ENCODE results near the gene METAP1D. TPM values are rescaled to one million over a fixed set of nuclear protein-coding genes. Genes with fewer than 3 reads are reported as not detected.

The METAP1D gene
- total RNA-seq, 1 experiment from 2014 or later, result 15.8 TPM

- RAD21 ChIA-PET (ENCODE audit: low non-redundant PET in 1 of 2, low total read pairs in 2 of 2, uncharacterized antibody in 2 of 2, unreplicated experiment in 2 of 2), result no interaction called here
- Histone ChIP-seq H3K79me2 (ENCODE audit: insufficient read depth, low read length) (no peaks in the 10 kb centered on the region), H4K20me1 (ENCODE audit: insufficient read depth) (no peaks in the 10 kb centered on the region), H3K9ac (ENCODE audit: low read length) (no peak overlapping the region), H3K36me3 (ENCODE audit: control insufficient read depth in 1 of 2, insufficient read depth in 2 of 2, low read length in 2 of 2) (no peaks in the 10 kb centered on the region), H3K4me3 (replicated peaks in 1 of 2; ENCODE audit: low read depth in 1 of 2, low read length in 2 of 2) (no peak overlapping the region), H3K27me3 (ENCODE audit: insufficient read depth, low read length) (no peaks in the 10 kb centered on the region), H3K9me2 (ENCODE audit: insufficient read depth) (no peaks in the 10 kb centered on the region), H3K4me2 (ENCODE audit: low read length) (no peak overlapping the region), H3K27ac (ENCODE audit: low read depth, low read length) (no peak overlapping the region), H3K4me1 (ENCODE audit: control insufficient read depth in 1 of 2, insufficient read depth in 2 of 2, low read length in 2 of 2) (peaks cover 0 to 17% of the 10 kb centered on the region in 2 experiments; a peak in 1 of 4 replicates), H3K9me3 (ENCODE audit: control insufficient read depth in 1 of 2, insufficient read depth in 1 of 2, low read depth in 1 of 2, low read length in 2 of 2) (no peaks in the 10 kb centered on the region), H2AFZ (ENCODE audit: low read depth, low read length, poor library complexity, severe bottlenecking) (no peak overlapping the region)
- POLR2A ChIA-PET, result no interaction called here
- CTCF ChIA-PET, result no interaction called here
- ATAC-seq, result no peak
- no peak for DNase-seq (ENCODE audit: low read depth, low spot score)
- BruUV-seq (replicated peaks), result no TSS peak
- intact Hi-C loops (cut with micrococcal nuclease), result no loop called here
- TF ChIP-seq POLR2A (IDR thresholded peaks at IDR 0.05; ENCODE audit: borderline replicate concordance, extremely low read depth, insufficient read depth, insufficient read length) (no peak), ZFX (IDR thresholded peaks at IDR 0.05) (no peak), EZH2phosphoT487 (IDR thresholded peaks at IDR 0.05; ENCODE audit: borderline replicate concordance) (no peak), SIN3A (IDR thresholded peaks at IDR 0.05; ENCODE audit: low read depth) (no peak), REST (IDR thresholded peaks at IDR 0.05; ENCODE audit: low read depth) (no peak), ZBTB33 (IDR thresholded peaks at IDR 0.05; ENCODE audit: extremely low read depth, insufficient replicate concordance, low read length) (no peak), CBX3 (IDR thresholded peaks at IDR 0.05; ENCODE audit: low read depth) (no peak), ZNF274 (IDR thresholded peaks at IDR 0.05; ENCODE audit: low read depth, low read length) (no peak), FOSL1 (IDR thresholded peaks at IDR 0.05; ENCODE audit: low read depth) (no peak), EGR1 (IDR thresholded peaks at IDR 0.05; ENCODE audit: low read depth) (no peak), ATF3 (IDR thresholded peaks at IDR 0.05) (no peak), YY1 (IDR thresholded peaks at IDR 0.05; ENCODE audit: extremely low read depth, insufficient replicate concordance, low read depth, low read length) (no peak), CTCF (IDR thresholded peaks at IDR 0.05 in 2 of 3, conservative IDR thresholded peaks at IDR 0.05 in 1 of 3; ENCODE audit: borderline replicate concordance in 1 of 3, insufficient read depth in 1 of 3, low read depth in 2 of 3, low read length in 2 of 3) (no peak), SP1 (IDR thresholded peaks at IDR 0.05; ENCODE audit: low read depth) (no peak), ELF1 (IDR thresholded peaks at IDR 0.05; ENCODE audit: borderline replicate concordance, low read depth) (no peak), RAD21 (IDR thresholded peaks at IDR 0.05; ENCODE audit: low read depth) (no peak), TCF7L2 (IDR thresholded peaks at IDR 0.05; ENCODE audit: borderline replicate concordance, extremely low read depth, insufficient read depth, insufficient read length) (no peak), POLR2AphosphoS5 (IDR thresholded peaks at IDR 0.05; ENCODE audit: low read depth, low read length) (no peak), CEBPB (IDR thresholded peaks at IDR 0.05; ENCODE audit: low read depth) (no peak)
Measured at GRCh38 chr2:172086241-172087206, 86.8 kb downstream of the METAP1D start.

All from HCT116 (cell line).